NCI-H1048 (cell line): ENCODE data around the gene IL1R2.

Experiments used
- DNase-seq: peaks from one replicate; lab custom pipeline; 2025; lab: John Stamatoyannopoulos, UW

IL1R2 gene

GRCh38 chr2:102022884-102023539 is 31.3 kb downstream of the IL1R2 start:
- DNase-seq, result no peak

GRCh38 chr2:102024410-102024809 is 32.6 kb downstream of the IL1R2 start:
- DNase-seq, result no peak

- DNase-seq, result no peak
Measured at GRCh38 chr2:102025016-102025501, 33.3 kb downstream of the IL1R2 start.

- no peak for DNase-seq
Measured at GRCh38 chr2:102025583-102026267, 34.0 kb downstream of the IL1R2 start.

- no peak for DNase-seq
Measured at GRCh38 chr2:102027036-102027980, 35.5 kb downstream of the IL1R2 start.

GRCh38 chr2:102028470-102028869 is 36.7 kb downstream of the IL1R2 start:
- DNase-seq, result no peak

- no peak for DNase-seq
Measured at GRCh38 chr2:102029405-102029804, 37.6 kb downstream of the IL1R2 start.

GRCh38 chr2:102029952-102030351 is 38.2 kb downstream of the IL1R2 start:
- DNase-seq, result no peak

- no peak for DNase-seq
Measured at GRCh38 chr2:102030502-102030854, 38.7 kb downstream of the IL1R2 start.

- DNase-seq, result no peak
Measured at GRCh38 chr2:102030855-102031527, 39.2 kb downstream of the IL1R2 start.

GRCh38 chr2:102032368-102033030 is 40.7 kb downstream of the IL1R2 start:
- no peak for DNase-seq

GRCh38 chr2:102033031-102033749 is 41.4 kb downstream of the IL1R2 start:
- no peak for DNase-seq

- DNase-seq, result no peak
Measured at GRCh38 chr2:102033750-102034682, 42.3 kb downstream of the IL1R2 start.

- DNase-seq, result no peak
Measured at GRCh38 chr2:102034683-102035548, 43.2 kb downstream of the IL1R2 start.

GRCh38 chr2:102037681-102038080 is 45.9 kb downstream of the IL1R2 start:
- no peak for DNase-seq

GRCh38 chr2:102040229-102040628 is 48.5 kb downstream of the IL1R2 start:
- DNase-seq, result no peak

GRCh38 chr2:102041351-102041750 is 49.6 kb downstream of the IL1R2 start:
- DNase-seq, result no peak

GRCh38 chr2:102042196-102043081 is 50.7 kb downstream of the IL1R2 start:
- no peak for DNase-seq
